SK-N-SH (cell line): ENCODE data around the gene RPL13. TPM values are rescaled to one million over a fixed set of nuclear protein-coding genes. Genes with fewer than 3 reads are reported as not detected.

Experiments used
- CTCF ChIA-PET: fragments of 300-600, 350-600 bp; formaldehyde crosslinking; extraction: SDS; loops from one replicate; lab custom pipeline; 2021; lab: Yijun Ruan, JAX
- POLR2A ChIA-PET: fragments of 350-600 bp; sonication (Branson Sonifier 250); formaldehyde crosslinking; extraction: SDS; loops from one replicate; lab custom pipeline; 2020; ENCODE audit warnings: antibody characterized with exemption, inconsistent platforms; lab: Yijun Ruan, JAX
- DNase-seq: peaks from one replicate; pipeline ENCODE4 v3.0.0; 2012
- H2AFZ ChIP-seq: fragments of 200-600 bp; sonication (generic); 2 replicates; pipeline ENCODE4 v1.8.1; 2016; ENCODE audit warnings: antibody characterized with exemption, mild to moderate bottlenecking, low read depth
- H3F3A ChIP-seq: fragments of 200-600 bp; sonication (generic); replicated peaks from 2 replicates; pipeline ENCODE3; 2016; ENCODE audit warnings: antibody characterized with exemption, mild to moderate bottlenecking; ENCODE audit not compliant: insufficient read depth
- H3K27ac ChIP-seq, 2 experiments: fragments of 200-500 bp in 1 of 2; fragments of 200-600 bp in 1 of 2; sonication (Bioruptor generic) in 1 of 2; sonication (generic), shearing (Covaris generic) in 1 of 2; 2 replicates each; pipeline versions ENCODE4 v1.5.1 to v1.6.1; 2014 to 2016; ENCODE audit warnings: low read depth in 2 of 2, inconsistent platforms in 1 of 2, low read length in 1 of 2, mild to moderate bottlenecking in 1 of 2, mixed read lengths in 1 of 2
- H3K27me3 ChIP-seq: fragments of 200-600 bp; sonication (generic), shearing (Covaris generic); 2 replicates; pipeline ENCODE4 v1.6.1; 2016; ENCODE audit warnings: mixed run types; ENCODE audit not compliant: insufficient read depth
- H3K36me3 ChIP-seq, 2 experiments: fragments of 200-500 bp in 1 of 2; fragments of 200-600 bp in 1 of 2; sonication (Bioruptor generic) in 1 of 2; sonication (generic) in 1 of 2; replicated peaks in 1 of 2; 2 replicates each; pipeline versions ENCODE3 to v1.5.1; 2014 to 2016; ENCODE audit warnings: low read length in 1 of 2, mild to moderate bottlenecking in 1 of 2; ENCODE audit not compliant: insufficient read depth in 2 of 2, control insufficient read depth in 1 of 2
- H3K4me1 ChIP-seq, 2 experiments: fragments of 200-500 bp in 1 of 2; fragments of 200-600 bp in 1 of 2; sonication (Bioruptor generic) in 1 of 2; sonication (generic), shearing (Covaris generic) in 1 of 2; 2 replicates each; pipeline versions ENCODE4 v1.5.1 to v1.6.1; 2014 to 2016; ENCODE audit warnings: low read depth in 1 of 2, low read length in 1 of 2, mixed run types in 1 of 2; ENCODE audit not compliant: insufficient read depth in 2 of 2, control insufficient read depth in 1 of 2
- H3K4me2 ChIP-seq: fragments of 200-600 bp; sonication (generic), shearing (Covaris generic); 2 replicates; pipeline ENCODE4 v1.6.1; 2017; ENCODE audit warnings: mixed run types
- H3K4me3 ChIP-seq, 2 experiments: fragments of 200-500 bp in 1 of 2; fragments of 200-600 bp in 1 of 2; sonication (Bioruptor generic) in 1 of 2; sonication (generic), shearing (Covaris generic) in 1 of 2; 2 replicates each; pipeline versions ENCODE4 v1.5.1 to v1.8.1; 2014 to 2016; ENCODE audit warnings: low read depth in 2 of 2, inconsistent platforms in 1 of 2, low read length in 1 of 2, mild to moderate bottlenecking in 1 of 2, mixed read lengths in 1 of 2, moderate library complexity in 1 of 2
- H3K79me2 ChIP-seq: fragments of 200-600 bp; sonication (generic); 2 replicates; pipeline ENCODE4 v1.8.1; 2017; ENCODE audit warnings: mild to moderate bottlenecking; ENCODE audit not compliant: insufficient read depth
- H3K9ac ChIP-seq: fragments of 200-600 bp; sonication (generic); 2 replicates; pipeline ENCODE4 v1.6.1; 2017; ENCODE audit warnings: mixed run types
- H3K9me2 ChIP-seq: fragments of 200-600 bp; sonication (generic); 2 replicates; pipeline ENCODE4 v1.6.1; 2017; ENCODE audit warnings: mixed run types
- H3K9me3 ChIP-seq: fragments of 200-600 bp; sonication (generic); 2 replicates; pipeline ENCODE4 v1.6.1; 2017; ENCODE audit warnings: mixed run types, mild to moderate bottlenecking, moderate library complexity
- H4K20me1 ChIP-seq: fragments of 200-600 bp; sonication (generic); 2 replicates; pipeline ENCODE4 v1.6.1; 2017; ENCODE audit warnings: mild to moderate bottlenecking, mixed run types; ENCODE audit not compliant: insufficient read depth
- CTCF ChIP-seq: fragments of 200-600 bp; sonication (generic); IDR thresholded peaks from 2 replicates; pipeline ENCODE4 v1.6.1; 2017; ENCODE audit warnings: antibody characterized with exemption, mild to moderate bottlenecking, moderate library complexity
- ELF1 ChIP-seq: IDR thresholded peaks from 2 replicates; pipeline ENCODE4 v1.4.0; 2012
- EP300 ChIP-seq, 2 experiments: IDR thresholded peaks; 2 replicates each; pipeline versions ENCODE4 v1.4.0 to v1.6.1; 2012; ENCODE audit warnings: borderline replicate concordance in 1 of 2, low read depth in 1 of 2, low read length in 1 of 2
- FOXJ3 ChIP-seq: sonication (generic); formaldehyde crosslinking; IDR thresholded peaks from 2 replicates; pipeline ENCODE4 v1.5.1; 2020; ENCODE audit warnings: mild to moderate bottlenecking, missing genetic modification reagents
- GATA2 ChIP-seq: sonication (generic); formaldehyde crosslinking; IDR thresholded peaks from 2 replicates; pipeline ENCODE4 v1.5.0; 2020; ENCODE audit warnings: mild to moderate bottlenecking, missing genetic modification reagents
- NFIC ChIP-seq: IDR thresholded peaks from 2 replicates; pipeline ENCODE4 v1.4.0; 2012; ENCODE audit warnings: borderline replicate concordance
- NRF1 ChIP-seq: IDR thresholded peaks from 2 replicates; pipeline ENCODE4 v1.6.1; 2012; ENCODE audit warnings: low read depth, mild to moderate bottlenecking, low read length
- PBX3 ChIP-seq: IDR thresholded peaks from 2 replicates; pipeline ENCODE4; 2012
- POLR2AphosphoS5 ChIP-seq: IDR thresholded peaks from 2 replicates; pipeline ENCODE4 v1.6.1; 2012; ENCODE audit warnings: low read depth, low read length
- RFX5 ChIP-seq: IDR thresholded peaks from 2 replicates; pipeline ENCODE4 v1.6.1; 2012; ENCODE audit warnings: mild to moderate bottlenecking, improper control_type of control experiment, low read length
- SIN3A ChIP-seq: IDR thresholded peaks from 2 replicates; pipeline ENCODE4 v1.6.1; 2012; ENCODE audit warnings: low read depth, mild to moderate bottlenecking, low read length, moderate library complexity, borderline replicate concordance
- SMC3 ChIP-seq: IDR thresholded peaks from 2 replicates; pipeline ENCODE4 v1.6.1; 2012; ENCODE audit warnings: low read depth, low read length, improper control_type of control experiment
- TCF12 ChIP-seq: IDR thresholded peaks from 2 replicates; pipeline ENCODE4 v1.4.0; 2012
- ZBTB33 ChIP-seq: IDR thresholded peaks from 2 replicates; pipeline ENCODE4 v1.4.0; 2012; ENCODE audit warnings: low read depth, borderline replicate concordance
- WGBS: methylation state at CpG from one replicate; pipeline ENCODE4 v1.1.6; 2017; ENCODE audit warnings: low lambda C conversion rate; 5-methylcytosine and 5-hydroxymethylcytosine counted together
- polyA plus RNA-seq, 3 experiments: library from polyadenylated mRNA; depleted of rRNA; stranded (reverse); fragments of >200 nt; gene quantifications; 2 replicates each; pipeline ENCODE4 v1.2.3, GENCODE V29; 2012

RPL13 gene
- polyA plus RNA-seq, 1 of the 3 experiments (the other 2 are of a cell fraction) = 4,635 TPM

GRCh38 chr16:89572485-89573205 lies 12.2 kb downstream of the RPL13 start:
- no peaks in the 10 kb centered on the region for H3K27me3 ChIP-seq
- no peaks in the 10 kb centered on the region for H3K79me2 ChIP-seq
- no peak overlapping the region for H2AFZ ChIP-seq
- H3K4me2 ChIP-seq = no peak overlapping the region
- TF ChIP-seq EP300 (IDR thresholded peaks at IDR 0.05; ENCODE audit: borderline replicate concordance in 1 of 2, low read depth in 1 of 2, low read length in 1 of 2) (no peak), PBX3 (no peak), NRF1 (no peak), CTCF (no peak)
- TF ChIP-seq, all 33 proteins: peak for 0
- CTCF ChIA-PET = no interaction called here
- H3K4me1 ChIP-seq = peaks cover 0 to 16% of the 10 kb centered on the region in 2 experiments; a peak in 1 of 4 replicates
- POLR2A ChIA-PET = no interaction called here
- peak overlapping the region in 1 of 2 experiments; percentile 43; a peak in 2 of 4 replicates for H3K27ac ChIP-seq
- H3F3A ChIP-seq = no peaks in the 10 kb centered on the region
- H3K9ac ChIP-seq = no peak overlapping the region
- no peaks in the 10 kb centered on the region for H3K9me2 ChIP-seq
- no peaks in the 10 kb centered on the region for H4K20me1 ChIP-seq
- no peak overlapping the region for H3K4me3 ChIP-seq
- 84% methylated on average over 11 of the region's 19 CpGs for WGBS
- no peaks in the 10 kb centered on the region for H3K9me3 ChIP-seq
- no peaks in the 10 kb centered on the region for H3K36me3 ChIP-seq
- peak; percentile 51 for DNase-seq

GRCh38 chr16:89573826-89574680 lies 13.6 kb downstream of the RPL13 start:
- H3K79me2 ChIP-seq = no peaks in the 10 kb centered on the region
- no peaks in the 10 kb centered on the region for H3K36me3 ChIP-seq
- no peak overlapping the region for H3K4me2 ChIP-seq
- WGBS = 89% methylated on average over 11 of the region's 31 CpGs
- no peak overlapping the region for H3K9ac ChIP-seq
- H3K9me2 ChIP-seq = no peaks in the 10 kb centered on the region
- H3F3A ChIP-seq = no peaks in the 10 kb centered on the region
- H3K27me3 ChIP-seq = no peaks in the 10 kb centered on the region
- H3K4me1 ChIP-seq = peaks cover 0 to 16% of the 10 kb centered on the region in 2 experiments; a peak in 1 of 4 replicates
- ChIA-PET CTCF (interaction anchor here (1.1 kb wide), 1 partner anchor 17 kb away, joined by 5 read pairs; no protein-coding TSS in a partner anchor), POLR2A (no interaction called here)
- no peak for TF ChIP-seq NFIC
- no peak for TF ChIP-seq SIN3A
- no peak for TF ChIP-seq GATA2 (CRISPR knock-in tag)
- TF ChIP-seq RFX5 = no peak
- no peak for TF ChIP-seq EP300 (IDR thresholded peaks at IDR 0.05; ENCODE audit: borderline replicate concordance in 1 of 2, low read depth in 1 of 2, low read length in 1 of 2)
- no peak for TF ChIP-seq FOXJ3 (CRISPR knock-in tag)
- TF ChIP-seq POLR2AphosphoS5 = no peak
- no peak for TF ChIP-seq SMC3
- TF ChIP-seq PBX3 = no peak
- no peak for TF ChIP-seq TCF12
- TF ChIP-seq NRF1 = no peak
- no peak for TF ChIP-seq ZBTB33
- TF ChIP-seq CTCF = no peak
- no peak for TF ChIP-seq ELF1
- H2AFZ ChIP-seq = no peak overlapping the region
- H3K9me3 ChIP-seq = no peaks in the 10 kb centered on the region
- no peak overlapping the region for H3K27ac ChIP-seq
- no peak for DNase-seq
- H3K4me3 ChIP-seq = no peak overlapping the region; a peak in 1 of 4 replicates
- H4K20me1 ChIP-seq = no peaks in the 10 kb centered on the region
